SK-N-SH treated with all-trans-retinoic acid at 6 μM for 48 hours (cell line): ENCODE results near the gene HECA.

Experiments
- ZFP30 ChIP-seq: fragments of 450-650 bp; formaldehyde crosslinking; IDR thresholded peaks from 2 replicates; pipeline ENCODE4 v1.5.0; 2022; ENCODE audit warnings: mild to moderate bottlenecking, moderate library complexity
- TF ChIP-seq, protein P1 (sequence below): fragments of 250-450 bp; sonication (Bioruptor Pico); IDR thresholded peaks from 2 replicates; pipeline ENCODE4 v1.8.0; 2020; ENCODE audit warnings: mild to moderate bottlenecking, moderate library complexity, borderline replicate concordance

DNA sequence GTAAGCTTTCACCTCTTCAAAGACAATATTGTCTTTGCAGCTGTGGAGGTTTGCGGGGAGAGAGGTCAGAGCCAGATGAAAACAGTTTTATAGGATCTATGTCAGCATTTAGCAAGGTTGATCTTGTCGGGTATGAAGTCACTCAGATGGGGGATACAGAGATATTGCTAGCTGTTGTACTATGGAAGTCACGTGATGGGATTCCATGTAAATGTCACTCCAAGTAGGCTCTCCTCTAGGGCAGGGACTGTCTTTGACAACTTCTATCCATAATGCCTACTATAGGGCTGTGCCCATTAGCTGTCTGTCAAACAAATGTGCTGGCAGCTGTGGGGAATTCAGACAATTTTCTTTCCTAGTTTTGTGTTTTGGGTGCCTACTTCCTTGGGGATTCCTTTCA lies 54.8 kb downstream of the HECA start:
- TF ChIP-seq, protein P1, sequence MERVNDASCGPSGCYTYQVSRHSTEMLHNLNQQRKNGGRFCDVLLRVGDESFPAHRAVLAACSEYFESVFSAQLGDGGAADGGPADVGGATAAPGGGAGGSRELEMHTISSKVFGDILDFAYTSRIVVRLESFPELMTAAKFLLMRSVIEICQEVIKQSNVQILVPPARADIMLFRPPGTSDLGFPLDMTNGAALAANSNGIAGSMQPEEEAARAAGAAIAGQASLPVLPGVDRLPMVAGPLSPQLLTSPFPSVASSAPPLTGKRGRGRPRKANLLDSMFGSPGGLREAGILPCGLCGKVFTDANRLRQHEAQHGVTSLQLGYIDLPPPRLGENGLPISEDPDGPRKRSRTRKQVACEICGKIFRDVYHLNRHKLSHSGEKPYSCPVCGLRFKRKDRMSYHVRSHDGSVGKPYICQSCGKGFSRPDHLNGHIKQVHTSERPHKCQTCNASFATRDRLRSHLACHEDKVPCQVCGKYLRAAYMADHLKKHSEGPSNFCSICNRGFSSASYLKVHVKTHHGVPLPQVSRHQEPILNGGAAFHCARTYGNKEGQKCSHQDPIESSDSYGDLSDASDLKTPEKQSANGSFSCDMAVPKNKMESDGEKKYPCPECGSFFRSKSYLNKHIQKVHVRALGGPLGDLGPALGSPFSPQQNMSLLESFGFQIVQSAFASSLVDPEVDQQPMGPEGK (CRISPR knock-in tag): no peak
- no peak for TF ChIP-seq ZFP30 (CRISPR knock-in tag)
